Cardiac muscle cell (in vitro differentiated cells and primary cell): ENCODE measurements around the gene LDB2. TPM values are rescaled to one million over a fixed set of nuclear protein-coding genes. Genes with fewer than 3 reads are reported as not detected.

Experiments used
- DNase-seq, 2 donors: peaks; one replicate each; pipeline versions ENCODE4 v3.0.0 to v3.0.0-alpha.2; 2010 to 2017; ENCODE audit warnings: low read depth in 1 of 2, low spot score in 1 of 2
- H3K27ac ChIP-seq: fragments of 200-600 bp; sonication (generic); 2 replicates; pipeline ENCODE4 v1.5.1; 2016
- H3K27me3 ChIP-seq: fragments of 200-600 bp; sonication (generic); 2 replicates; pipeline ENCODE4 v1.6.0; 2016; ENCODE audit warnings: control low read depth
- H3K36me3 ChIP-seq: fragments of 200-600 bp; sonication (generic); 2 replicates; pipeline ENCODE4 v1.5.1; 2016; ENCODE audit warnings: control low read depth
- H3K4me1 ChIP-seq: fragments of 200-600 bp; sonication (generic); 2 replicates; pipeline ENCODE4 v1.8.1; 2017; ENCODE audit warnings: low read depth, mild to moderate bottlenecking, mixed run types
- H3K4me3 ChIP-seq: fragments of 200-600 bp; sonication (generic); 2 replicates; pipeline ENCODE4 v1.5.1; 2016; ENCODE audit warnings: mild to moderate bottlenecking
- H3K9me3 ChIP-seq: fragments of 200-600 bp; sonication (generic); 2 replicates; pipeline ENCODE4 v1.5.1; 2017; ENCODE audit warnings: low read depth, mild to moderate bottlenecking, control low read depth
- CTCF ChIP-seq: IDR thresholded peaks from 2 replicates; pipeline ENCODE4 v1.5.1; 2012; ENCODE audit warnings: low read depth, mild to moderate bottlenecking, low read length
- polyA plus RNA-seq: library from polyadenylated mRNA; unstranded; fragments of >200 nt; fragmentation: Nextera tagmentation; extraction: Ambion mirVana; gene quantifications from 2 replicates; pipeline ENCODE4 v1.2.1, GENCODE V29; 2016
- total RNA-seq: library from RNA; depleted of rRNA; stranded (reverse); fragments of >200 nt; gene quantifications from 2 replicates; pipeline ENCODE4 v1.2.3, GENCODE V29; 2016

The LDB2 gene
- total and polyA plus RNA-seq, 2 experiments from 2014 or later, result 10.4 to 12.4 TPM

GRCh38 chr4:16670727-16671126, 227.7 kb downstream of the LDB2 start:
- no peak for TF ChIP-seq CTCF
- no peaks in the 10 kb centered on the region for H3K36me3 ChIP-seq
- no peak overlapping the region for H3K27ac ChIP-seq
- H3K27me3 ChIP-seq, result no peaks in the 10 kb centered on the region
- H3K4me3 ChIP-seq, result no peak overlapping the region
- H3K4me1 ChIP-seq, result no peaks in the 10 kb centered on the region
- H3K9me3 ChIP-seq, result no peaks in the 10 kb centered on the region
- no peak for DNase-seq

DNA sequence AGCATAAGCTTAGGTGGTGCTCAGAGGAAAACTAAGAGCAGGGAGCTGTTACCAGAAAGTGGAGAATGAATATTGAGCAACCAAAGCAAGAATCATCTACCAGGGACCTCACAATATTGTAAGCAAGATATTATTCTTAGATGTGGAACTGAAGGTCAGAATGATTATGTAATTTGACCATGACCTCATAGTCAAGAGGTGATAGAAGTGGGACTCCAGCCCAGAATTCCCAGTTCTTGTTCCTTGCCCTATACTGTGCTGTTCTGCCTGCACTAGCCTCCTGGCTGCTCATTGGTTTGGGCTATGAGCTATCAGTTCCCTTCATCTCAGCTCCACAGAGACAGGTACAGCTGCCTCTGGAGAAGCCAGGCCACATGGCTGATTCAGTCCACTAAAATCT, 229.4 kb downstream of the LDB2 start:
- TF ChIP-seq CTCF, result no peak
- no peak overlapping the region for H3K27ac ChIP-seq

GRCh38 chr4:16668488-16668887, 230.0 kb downstream of the LDB2 start:
- no peak overlapping the region for H3K4me3 ChIP-seq
- no peak overlapping the region for H3K27ac ChIP-seq
- H3K4me1 ChIP-seq, result no peaks in the 10 kb centered on the region
- H3K27me3 ChIP-seq, result no peaks in the 10 kb centered on the region
- TF ChIP-seq CTCF, result no peak
- no peak for DNase-seq
- no peaks in the 10 kb centered on the region for H3K36me3 ChIP-seq
- no peaks in the 10 kb centered on the region for H3K9me3 ChIP-seq

More for the DNA sequence above, 229.4 kb downstream of the LDB2 start:
- no peaks in the 10 kb centered on the region for H3K9me3 ChIP-seq
- H3K36me3 ChIP-seq, result no peaks in the 10 kb centered on the region
- no peak overlapping the region for H3K4me3 ChIP-seq
- H3K27me3 ChIP-seq, result no peaks in the 10 kb centered on the region
- DNase-seq, result peak in 1 of 2 donors; percentile 61
- no peaks in the 10 kb centered on the region for H3K4me1 ChIP-seq

DNA sequence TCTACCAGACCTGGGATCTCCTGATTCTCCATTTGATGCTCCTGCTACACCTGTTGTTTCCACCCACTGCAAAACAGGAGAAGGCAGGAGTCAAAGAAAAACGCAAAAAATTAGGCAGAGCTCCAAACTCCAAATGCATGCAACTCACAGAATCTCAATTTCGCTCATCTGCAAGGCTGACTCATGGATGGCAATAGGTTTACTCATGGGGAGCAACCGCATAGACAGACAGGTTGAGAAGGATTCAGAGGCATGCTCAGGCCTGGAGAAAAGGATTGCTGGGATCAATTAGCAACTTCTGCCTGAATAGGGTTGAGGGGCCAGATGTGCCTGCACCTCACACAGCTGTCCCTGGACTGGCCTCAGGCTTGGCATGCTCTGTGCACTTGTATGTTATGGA, 231.0 kb downstream of the LDB2 start:
- peak in 1 of 2 donors; percentile 67 for DNase-seq
- Histone ChIP-seq H3K9me3 (no peaks in the 10 kb centered on the region), H3K4me3 (no peak overlapping the region), H3K27me3 (no peaks in the 10 kb centered on the region), H3K36me3 (no peaks in the 10 kb centered on the region), H3K27ac (no peak overlapping the region), H3K4me1 (no peaks in the 10 kb centered on the region)
- TF ChIP-seq CTCF, result no peak

DNA sequence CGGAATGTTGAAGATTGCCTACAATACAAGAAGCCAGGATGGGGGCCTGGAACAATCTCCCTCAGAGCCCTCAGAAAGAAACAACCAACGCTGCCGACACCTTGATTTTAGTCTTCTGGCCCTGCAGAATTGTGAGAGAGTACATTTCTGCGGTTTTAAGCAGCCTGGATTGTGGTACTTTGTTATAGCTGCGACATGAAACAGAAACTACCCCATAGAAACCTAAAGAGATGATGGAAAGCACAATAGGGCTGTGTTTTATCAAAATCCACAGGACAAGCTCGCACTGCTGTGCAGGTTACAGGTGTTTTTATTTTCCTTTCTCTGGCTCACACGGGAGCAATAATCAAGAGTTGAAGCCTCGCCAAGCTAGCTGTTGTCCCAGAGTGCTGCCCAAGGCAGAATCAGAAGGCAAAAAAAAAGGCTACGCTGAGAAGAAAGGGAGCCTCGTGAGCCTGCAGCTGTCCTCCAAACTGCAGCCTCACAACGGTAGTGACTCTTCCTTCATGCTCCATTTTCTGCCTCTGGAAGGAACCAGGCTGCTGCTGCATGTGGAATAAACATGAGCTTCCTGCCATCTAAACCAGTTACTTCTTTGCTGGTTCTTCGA, 232.4 kb downstream of the LDB2 start:
- H3K36me3 ChIP-seq, result no peaks in the 10 kb centered on the region
- no peak overlapping the region for H3K4me3 ChIP-seq
- no peaks in the 10 kb centered on the region for H3K9me3 ChIP-seq
- H3K27ac ChIP-seq, result no peak overlapping the region
- DNase-seq, result no peak
- TF ChIP-seq CTCF, result no peak
- no peaks in the 10 kb centered on the region for H3K27me3 ChIP-seq
- no peaks in the 10 kb centered on the region for H3K4me1 ChIP-seq
